Stimulated activated CD4-positive, alpha-beta T cell treated with anti-CD3 and anti-CD28 coated beads, Interleukin-1b, Interleukin-23, amount 100 ng/mL, for 24 hours (primary cell): Measurements from ENCODE around the gene PRPF38B.
"Not testable (repeated sequence)": the region's sequence is repeated elsewhere in the genome, so short reads cannot be mapped to it uniquely, and the experiment has no call there.

Experiments
- DNase-seq, 4 experiments: peaks; one replicate each; pipeline ENCODE4 v3.0.0-alpha.2; 2020; ENCODE audit warnings: low read depth in 4 of 4, low spot score in 1 of 4

Gene PRPF38B

GRCh38 chr1:108691942-108692723, at the start of gene PRPF38B:
Gene PRPF38B, plus strand, starts transcription at chr1:108692310. Its CDS starts 282 bp downstream, at chr1:108692592.
- DNase-seq: peak; percentile 69 to 91 (median 82)

- no peak for DNase-seq
Measured at GRCh38 chr1:108643492-108644335, 48.4 kb upstream of the PRPF38B start.

- DNase-seq: no peak
Measured at GRCh38 chr1:108644984-108645383, 47.1 kb upstream of the PRPF38B start.

- DNase-seq: no peak
Measured at GRCh38 chr1:108645564-108646184, 46.4 kb upstream of the PRPF38B start.

- no peak for DNase-seq
Measured at GRCh38 chr1:108646265-108646647, 45.9 kb upstream of the PRPF38B start.

- peak in 1 of 4 experiments; percentile 26 for DNase-seq
Measured at GRCh38 chr1:108646648-108647269, 45.4 kb upstream of the PRPF38B start.

- no peak for DNase-seq
Measured at GRCh38 chr1:108653431-108654105, 38.5 kb upstream of the PRPF38B start.

GRCh38 chr1:108657356-108658080, 34.6 kb upstream of the PRPF38B start:
- no peak for DNase-seq

GRCh38 chr1:108661030-108661609, 31.0 kb upstream of the PRPF38B start, which contains the start of gene HENMT1:
Gene HENMT1, minus strand, starts transcription at chr1:108661093. Its CDS starts 1,209 bp downstream, at chr1:108659884.
- peak; percentile 52 to 64 (median 62) for DNase-seq

- no peak for DNase-seq
Measured at GRCh38 chr1:108663074-108663473, 29.0 kb upstream of the PRPF38B start.

GRCh38 chr1:108664481-108664880, 27.6 kb upstream of the PRPF38B start:
- DNase-seq: no peak

- DNase-seq: no peak
Measured at GRCh38 chr1:108665067-108665466, 27.0 kb upstream of the PRPF38B start.

- no peak for DNase-seq
Measured at GRCh38 chr1:108665771-108666170, 26.3 kb upstream of the PRPF38B start.

GRCh38 chr1:108667422-108667821, 24.7 kb upstream of the PRPF38B start:
- DNase-seq: not testable (repeated sequence)

GRCh38 chr1:108668777-108669176, 23.3 kb upstream of the PRPF38B start:
- no peak for DNase-seq

- DNase-seq: no peak
Measured at GRCh38 chr1:108669679-108670078, 22.4 kb upstream of the PRPF38B start.

- no peak for DNase-seq
Measured at GRCh38 chr1:108670131-108670773, 21.9 kb upstream of the PRPF38B start.

GRCh38 chr1:108671143-108671542, 21.0 kb upstream of the PRPF38B start:
- DNase-seq: no peak

- no peak for DNase-seq
Measured at GRCh38 chr1:108678706-108679105, 13.4 kb upstream of the PRPF38B start.
